HPDE6-E6E7 (cell line): Measurements from ENCODE around the gene DDX39A.
"Not testable (repeated sequence)": the region's sequence is repeated elsewhere in the genome, so short reads cannot be mapped to it uniquely, and the experiment has no call there.

Experiments
- DNase-seq: peaks from one replicate; pipeline ENCODE4 v3.0.0; 2011; ENCODE audit warnings: missing footprints; ENCODE audit errors: extremely low spot score

The DDX39A gene

GRCh38 chr19:14385492-14385891 is 33.6 kb downstream of the DDX39A start:
- DNase-seq, result no peak

DNA sequence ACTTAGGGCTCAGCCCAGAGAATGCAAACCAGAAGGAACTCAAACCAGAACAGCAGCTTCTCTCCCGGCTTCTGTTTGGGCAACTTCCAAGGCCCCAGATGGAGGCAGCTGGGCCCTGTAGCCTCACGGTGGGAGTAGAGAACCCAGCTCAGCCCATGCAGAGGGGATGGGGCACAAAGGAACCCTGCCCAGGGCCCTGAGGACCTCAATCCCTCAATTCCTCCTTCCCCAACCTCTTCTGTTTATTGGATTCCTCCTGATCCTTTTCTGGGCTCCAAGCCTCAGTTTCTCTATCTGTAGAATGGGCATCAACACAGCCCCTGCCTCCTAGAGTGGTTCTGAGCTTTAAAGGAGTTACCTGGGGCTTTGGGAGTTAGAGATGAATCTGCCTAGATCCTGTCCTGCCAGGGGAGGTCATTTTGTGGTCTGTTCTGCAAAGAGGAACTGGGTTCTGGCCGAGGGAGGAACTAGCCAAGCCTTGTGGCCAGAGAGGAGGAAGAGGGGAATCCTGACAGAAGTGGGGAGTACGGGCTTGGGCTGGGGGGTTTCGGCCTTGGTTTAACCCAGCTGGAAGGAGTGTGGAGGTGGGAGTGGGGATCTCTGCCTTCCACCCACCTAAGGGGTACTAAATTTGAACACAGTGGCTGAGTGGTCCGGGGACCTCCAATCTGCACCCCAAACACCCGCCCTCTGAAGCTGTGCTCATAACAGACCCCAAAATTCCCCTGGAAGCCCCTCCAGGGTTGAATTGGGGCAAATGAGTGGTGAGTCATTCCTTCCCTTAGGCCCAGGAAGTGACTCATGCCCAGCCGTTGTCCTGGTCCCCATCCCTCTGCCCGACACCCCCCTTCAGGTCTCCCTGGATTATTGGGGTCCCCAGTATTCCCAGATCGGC is 35.2 kb downstream of the DDX39A start:
- DNase-seq, result peak; percentile 70

- DNase-seq, result no peak
Observed at GRCh38 chr19:14381689-14382474, 37.3 kb downstream of the DDX39A start.

- DNase-seq, result no peak
Observed at GRCh38 chr19:14379294-14380065, 39.7 kb downstream of the DDX39A start.

GRCh38 chr19:14378890-14379289 is 40.3 kb downstream of the DDX39A start:
- DNase-seq, result no peak

GRCh38 chr19:14377883-14378328 is 41.2 kb downstream of the DDX39A start:
- DNase-seq, result no peak

GRCh38 chr19:14375582-14376291 is 43.4 kb downstream of the DDX39A start:
- DNase-seq, result no peak

DNA sequence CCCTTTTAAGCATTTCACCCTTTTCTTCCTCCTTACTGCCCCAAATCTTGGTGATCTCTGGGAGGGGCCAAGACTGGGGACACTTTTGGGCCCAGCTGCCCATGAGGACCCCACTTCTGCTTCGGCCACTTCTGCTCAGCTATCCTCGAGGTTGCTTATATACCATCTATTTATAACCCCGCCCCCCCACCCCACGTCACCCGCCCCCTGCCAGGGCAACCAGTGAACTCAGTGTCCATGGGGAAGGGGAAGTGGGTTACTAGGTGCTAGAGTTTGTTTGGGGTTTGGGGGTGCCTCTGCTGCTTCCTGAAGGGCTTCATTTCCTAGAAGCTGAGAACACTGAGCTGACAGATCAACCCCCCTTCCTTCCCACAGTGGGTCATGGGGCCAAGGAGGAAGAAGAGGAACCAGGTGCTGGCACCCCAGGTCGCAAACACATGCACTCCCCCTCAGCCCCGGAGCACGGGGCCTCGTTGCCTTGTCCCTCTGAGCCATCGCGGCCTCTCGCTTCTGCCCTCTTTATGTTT is 44.0 kb downstream of the DDX39A start:
- DNase-seq, result no peak

GRCh38 chr19:14374313-14374712 is 44.8 kb downstream of the DDX39A start:
- not testable (repeated sequence) for DNase-seq

DNA sequence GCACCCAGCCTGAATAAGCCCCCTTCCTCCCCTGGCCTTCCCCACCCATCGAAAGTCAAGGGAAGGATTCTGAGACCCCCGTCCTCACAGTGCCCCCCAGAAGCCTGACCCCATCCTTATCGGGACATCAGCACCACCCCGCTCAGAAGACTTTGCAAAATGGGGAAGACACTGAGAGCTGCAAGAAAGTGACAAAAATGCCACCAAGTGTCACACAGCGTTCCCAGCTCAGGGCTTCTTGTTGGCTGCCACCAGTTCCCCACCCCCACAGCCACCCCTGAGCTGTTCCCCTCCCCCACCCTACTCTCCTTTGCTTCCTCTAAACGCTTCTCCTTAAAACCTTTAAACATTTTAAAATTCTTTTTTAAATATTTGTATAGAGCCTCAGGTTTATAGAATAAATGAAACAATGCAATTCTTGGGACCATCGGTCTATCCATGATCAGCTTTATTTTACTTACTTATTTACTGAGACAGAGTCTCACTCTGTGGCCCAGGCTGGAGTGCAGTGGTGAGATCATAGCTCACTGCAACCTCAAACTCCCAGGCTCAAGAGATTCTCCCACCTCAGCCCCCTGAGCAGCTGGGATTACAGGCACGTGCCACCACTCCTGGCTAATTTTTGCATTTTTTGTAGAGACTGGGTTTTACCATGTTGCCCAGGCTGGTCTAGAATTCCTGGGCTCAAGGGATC is 46.6 kb downstream of the DDX39A start:
- not testable (repeated sequence) for DNase-seq

GRCh38 chr19:14371301-14371821 is 47.8 kb downstream of the DDX39A start:
- no peak for DNase-seq

DNA sequence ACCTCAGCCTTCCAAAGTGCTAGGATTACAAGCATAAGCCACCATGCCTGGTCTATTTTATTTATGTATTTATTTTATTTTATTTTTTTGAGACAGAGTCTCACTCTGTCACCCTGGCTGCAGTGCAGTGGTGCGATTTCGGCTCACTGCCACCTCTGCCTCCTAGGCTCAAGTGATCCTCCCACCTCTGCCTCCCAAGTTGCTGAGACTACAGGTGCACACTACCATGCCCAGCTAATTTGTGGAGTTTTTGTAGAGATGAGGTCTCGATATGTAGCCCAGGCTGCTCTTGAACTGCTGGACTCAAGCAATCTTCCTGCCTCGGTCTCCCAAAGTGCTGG is 48.2 kb downstream of the DDX39A start:
- DNase-seq, result no peak

- DNase-seq, result no peak
Observed at GRCh38 chr19:14370169-14370939, 48.8 kb downstream of the DDX39A start.

DNA sequence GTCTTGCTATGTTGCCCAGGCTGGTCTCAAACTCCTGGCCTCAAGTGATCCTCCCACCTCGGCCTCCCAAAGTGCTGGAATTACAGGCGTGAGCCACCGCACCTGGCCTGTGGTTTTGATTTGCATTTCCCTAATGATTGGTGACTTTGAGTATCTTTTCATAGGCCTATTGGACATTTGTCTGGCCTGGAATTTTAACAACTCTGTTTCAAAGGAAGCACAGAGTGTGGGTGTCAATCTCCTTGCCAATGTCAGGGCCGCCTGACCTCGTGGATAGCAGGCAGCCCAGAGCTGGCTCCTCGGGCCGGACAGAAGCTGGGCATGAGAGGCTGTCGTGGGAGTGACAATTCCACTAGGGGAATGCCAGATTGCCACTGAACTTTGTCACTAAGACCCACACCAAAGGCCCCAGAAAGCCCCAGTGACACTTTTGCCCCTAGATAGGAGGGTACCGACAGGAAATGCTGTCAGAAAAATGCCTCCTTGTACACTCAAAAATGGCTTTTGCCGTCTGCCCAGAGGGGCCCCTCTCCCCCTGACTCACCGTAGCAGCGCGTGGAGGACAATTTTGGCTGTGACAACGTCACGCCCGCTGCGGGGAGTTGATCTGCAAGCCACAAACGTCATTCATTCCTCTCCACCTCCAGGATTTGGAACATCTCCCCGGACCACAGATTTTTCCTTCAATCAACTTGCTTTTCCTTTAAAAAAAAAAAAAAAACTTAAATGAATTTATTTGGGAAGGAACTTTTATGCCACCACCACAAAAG is 49.6 kb downstream of the DDX39A start:
- DNase-seq, result no peak

- no peak for DNase-seq
Observed at GRCh38 chr19:14368011-14368513, 51.1 kb downstream of the DDX39A start.

DNA sequence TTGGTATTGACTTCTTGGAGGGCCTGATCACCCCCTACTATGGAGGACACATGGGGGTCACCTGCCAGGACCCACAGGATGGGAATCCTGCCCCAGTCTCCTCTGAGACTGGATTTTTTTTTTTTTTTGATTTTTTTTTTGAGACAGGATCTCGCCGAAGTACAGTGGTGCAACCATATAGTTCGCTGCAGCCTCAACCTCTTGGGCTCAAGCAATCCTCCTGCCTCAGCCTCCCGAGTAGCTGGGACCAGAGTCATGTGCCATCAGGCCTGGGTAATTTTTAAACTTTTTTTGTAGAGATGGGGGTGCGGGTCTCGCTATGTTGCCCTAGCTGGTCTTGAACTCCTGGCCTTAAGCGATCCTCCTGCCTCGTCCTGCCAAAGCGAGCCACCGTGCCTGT is 52.1 kb downstream of the DDX39A start:
- DNase-seq, result no peak

- DNase-seq, result peak; percentile 84
Observed at GRCh38 chr19:14366529-14366928, 52.6 kb downstream of the DDX39A start.

GRCh38 chr19:14364098-14364443 is 55.1 kb downstream of the DDX39A start:
- DNase-seq, result not testable (repeated sequence)
